ENCODE results near the gene C22orf31.

GRCh38 chr22:29089507-29089906 lies 27.9 kb upstream of the C22orf31 start:
- no peak for TF ChIP-seq POLR2AphosphoS5 (IDR thresholded peaks at IDR 0.05; ENCODE audit: insufficient read depth, low read depth, low read length)
- TF ChIP-seq POLR2A (IDR thresholded peaks at IDR 0.05; ENCODE audit: low read depth, low read length): no peak
- TF ChIP-seq, protein P1, sequence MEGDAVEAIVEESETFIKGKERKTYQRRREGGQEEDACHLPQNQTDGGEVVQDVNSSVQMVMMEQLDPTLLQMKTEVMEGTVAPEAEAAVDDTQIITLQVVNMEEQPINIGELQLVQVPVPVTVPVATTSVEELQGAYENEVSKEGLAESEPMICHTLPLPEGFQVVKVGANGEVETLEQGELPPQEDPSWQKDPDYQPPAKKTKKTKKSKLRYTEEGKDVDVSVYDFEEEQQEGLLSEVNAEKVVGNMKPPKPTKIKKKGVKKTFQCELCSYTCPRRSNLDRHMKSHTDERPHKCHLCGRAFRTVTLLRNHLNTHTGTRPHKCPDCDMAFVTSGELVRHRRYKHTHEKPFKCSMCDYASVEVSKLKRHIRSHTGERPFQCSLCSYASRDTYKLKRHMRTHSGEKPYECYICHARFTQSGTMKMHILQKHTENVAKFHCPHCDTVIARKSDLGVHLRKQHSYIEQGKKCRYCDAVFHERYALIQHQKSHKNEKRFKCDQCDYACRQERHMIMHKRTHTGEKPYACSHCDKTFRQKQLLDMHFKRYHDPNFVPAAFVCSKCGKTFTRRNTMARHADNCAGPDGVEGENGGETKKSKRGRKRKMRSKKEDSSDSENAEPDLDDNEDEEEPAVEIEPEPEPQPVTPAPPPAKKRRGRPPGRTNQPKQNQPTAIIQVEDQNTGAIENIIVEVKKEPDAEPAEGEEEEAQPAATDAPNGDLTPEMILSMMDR (IDR thresholded peaks at IDR 0.05; ENCODE audit: extremely low read depth in 1 of 2, insufficient read depth in 1 of 2, low read depth in 1 of 2, low read length in 2 of 2): no peak
- TF ChIP-seq MYC (IDR thresholded peaks at IDR 0.05; ENCODE audit: low read depth, low read length): no peak
- TF ChIP-seq EZH2 (IDR thresholded peaks at IDR 0.05; ENCODE audit: borderline replicate concordance, low read depth, low read length, severe bottlenecking): no peak
- no peak for TF ChIP-seq JUN (IDR thresholded peaks at IDR 0.05; ENCODE audit: borderline replicate concordance, insufficient read depth, insufficient read length, low read depth)
